Measurements from ENCODE around the gene FLNB.

FLNB gene

DNA sequence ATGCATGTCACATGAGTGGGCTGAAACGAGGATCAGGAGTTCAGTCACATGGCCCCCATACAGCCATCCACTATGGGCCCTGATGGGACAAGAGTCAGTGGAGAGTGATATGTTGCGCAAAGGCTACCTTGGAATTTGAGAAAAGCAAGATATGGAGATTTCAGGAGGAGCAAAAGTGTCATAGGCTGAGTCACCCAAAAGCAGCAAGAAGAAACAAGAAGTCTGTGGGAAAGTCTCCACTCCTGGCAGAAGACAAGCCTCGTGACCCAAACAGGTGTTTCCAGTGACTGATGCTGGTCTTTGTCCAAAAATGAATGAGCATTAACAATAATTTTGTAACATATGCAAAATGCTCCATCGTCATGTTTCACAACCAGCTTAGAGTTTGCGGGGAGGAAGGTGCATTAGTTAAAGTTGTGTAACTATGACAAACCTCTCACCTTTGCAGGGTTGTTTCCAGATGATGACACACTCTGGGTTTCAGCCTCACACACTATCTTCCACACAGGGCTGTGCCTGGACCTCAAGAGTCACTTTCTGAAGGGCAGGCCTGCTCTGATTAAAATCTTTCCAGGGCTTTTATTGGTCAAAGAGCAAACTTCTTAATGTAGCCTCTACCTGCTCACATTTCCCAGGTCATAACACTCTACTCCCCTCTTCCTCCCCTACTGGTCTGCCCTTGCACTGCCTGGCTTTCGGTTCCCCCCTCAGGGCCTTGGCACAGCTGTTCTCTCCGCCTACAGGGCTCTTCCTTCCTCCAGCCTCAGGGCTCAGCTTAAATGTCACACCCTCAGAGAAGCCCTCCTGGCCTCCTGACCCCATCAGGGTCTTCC is 206.5 kb downstream of the FLNB start:
- no peak for DNase-seq

DNA sequence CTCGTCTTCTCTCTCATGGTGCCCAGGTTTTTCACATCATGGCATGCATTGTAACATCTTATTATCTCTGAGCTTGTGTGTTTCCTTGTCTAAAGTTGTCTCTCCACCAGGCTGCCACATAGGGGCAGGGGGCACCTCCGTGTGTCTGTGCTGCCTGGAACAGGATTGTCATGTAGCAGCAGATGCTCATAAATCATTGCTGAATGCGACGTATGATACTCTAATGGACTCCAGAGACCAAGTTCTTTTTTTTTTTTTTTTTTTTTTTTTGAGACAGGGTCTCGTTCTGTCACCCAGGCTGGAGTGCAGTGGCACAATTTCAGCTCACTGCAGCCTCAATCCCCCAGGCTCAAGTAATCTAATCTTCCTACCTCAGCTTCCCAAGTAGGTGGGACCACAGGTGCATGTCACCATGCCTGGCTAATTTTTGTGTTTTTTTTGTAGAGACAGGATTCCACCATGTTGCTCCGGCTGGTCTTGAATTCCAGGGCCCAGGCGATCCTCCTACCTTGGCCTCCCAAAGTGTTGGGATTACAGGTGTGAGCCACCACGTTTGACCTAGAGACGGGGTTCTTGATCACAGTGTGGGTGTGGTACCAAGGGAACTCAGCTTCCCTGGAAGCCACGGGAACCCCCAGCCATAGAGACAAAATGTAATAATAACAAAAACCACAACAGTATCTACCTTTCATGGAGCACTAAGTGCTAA is 207.2 kb downstream of the FLNB start:
- DNase-seq, result no peak

DNA sequence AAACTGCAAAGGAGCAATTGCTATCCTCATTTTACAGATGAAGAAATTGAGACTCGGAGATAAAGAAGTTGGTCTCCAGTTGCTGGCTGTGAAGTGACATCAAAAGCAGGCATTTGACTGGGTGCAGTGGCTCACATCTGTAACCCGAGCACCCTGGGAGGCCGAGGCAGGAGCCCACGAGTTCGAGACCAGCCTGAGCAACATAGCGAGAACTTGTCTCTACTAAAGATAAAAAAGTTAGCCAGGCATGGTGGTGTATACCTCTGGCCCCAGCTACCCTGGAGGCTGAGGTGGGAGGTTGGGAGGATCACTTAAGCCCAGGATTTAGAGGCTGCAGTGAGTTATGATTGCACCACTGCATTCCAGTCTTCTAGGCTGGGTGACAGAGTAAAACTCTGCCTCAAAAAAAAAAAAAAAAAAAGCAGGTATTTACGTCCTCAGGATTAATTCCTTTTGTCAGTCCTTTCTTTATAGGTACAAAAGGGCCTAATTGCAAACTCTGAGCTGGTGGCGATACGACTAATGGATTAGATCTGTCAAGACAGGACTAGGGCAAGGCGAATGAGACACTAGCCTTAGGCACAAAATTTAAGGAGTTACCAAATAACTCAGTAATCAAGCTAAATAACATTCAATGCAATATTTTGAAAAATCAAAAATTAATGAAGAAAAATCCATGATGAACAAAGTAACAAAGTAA is 208.4 kb downstream of the FLNB start:
- no peak for DNase-seq

DNA sequence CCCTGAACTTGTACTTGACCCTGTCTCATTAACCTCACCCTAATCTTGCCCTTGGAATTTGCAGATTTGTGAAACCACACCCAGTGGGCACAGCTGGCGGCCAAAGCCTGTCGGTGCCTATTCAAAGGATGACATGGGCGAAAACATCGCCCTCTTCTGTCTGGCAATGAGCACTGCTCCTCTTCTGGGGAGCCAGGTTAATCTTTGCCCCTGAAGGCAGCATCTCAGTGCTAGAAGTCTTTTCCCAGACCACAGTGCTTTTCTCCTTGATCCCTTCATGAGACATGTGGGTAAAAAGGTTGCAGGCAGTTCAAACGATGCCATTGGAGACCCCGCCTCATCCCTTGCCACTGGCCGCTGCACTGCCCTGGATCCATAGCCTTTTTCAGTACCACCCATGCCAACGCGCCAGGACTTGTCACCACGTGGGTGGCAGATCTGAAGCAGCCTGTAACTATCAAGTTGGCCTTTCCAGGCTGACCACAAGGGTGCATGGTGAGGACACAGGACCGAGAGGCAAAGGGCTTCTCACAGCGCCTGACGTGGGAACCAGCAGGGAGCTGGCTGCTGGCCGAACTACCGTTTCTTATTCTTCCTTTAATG is 209.1 kb downstream of the FLNB start:
- DNase-seq, result peak; percentile 82

DNA sequence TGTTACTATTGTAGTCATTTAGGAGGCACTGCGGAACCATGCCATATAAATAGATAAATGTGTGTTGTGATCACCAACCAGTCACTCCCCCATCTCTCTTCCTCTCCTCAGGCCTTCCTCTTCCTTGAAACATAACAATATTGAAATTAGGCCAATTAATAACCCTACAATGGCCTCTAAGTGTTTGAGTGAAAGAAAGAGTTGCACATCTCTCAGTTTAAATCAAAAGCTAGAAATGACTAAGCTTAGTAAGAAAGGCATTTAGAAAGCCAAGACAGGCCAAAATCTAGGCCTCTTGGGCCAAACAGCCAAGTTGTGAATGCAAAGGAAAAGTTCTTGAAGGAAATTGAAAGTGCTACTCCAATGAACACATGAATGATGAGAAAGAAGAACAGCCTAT is 210.7 kb downstream of the FLNB start:
- no peak for DNase-seq
